Colon (tissue), 2 donors: ENCODE results near the gene HOXB3.

Experiments
- FAIRE-seq: peaks from 2 replicates; lab custom pipeline; 2012; peaks lifted over from hg19 to GRCh38; lab: Jason Lieb, UNC
- donor health status: control.
- donor health status: control.

The HOXB3 gene

DNA sequence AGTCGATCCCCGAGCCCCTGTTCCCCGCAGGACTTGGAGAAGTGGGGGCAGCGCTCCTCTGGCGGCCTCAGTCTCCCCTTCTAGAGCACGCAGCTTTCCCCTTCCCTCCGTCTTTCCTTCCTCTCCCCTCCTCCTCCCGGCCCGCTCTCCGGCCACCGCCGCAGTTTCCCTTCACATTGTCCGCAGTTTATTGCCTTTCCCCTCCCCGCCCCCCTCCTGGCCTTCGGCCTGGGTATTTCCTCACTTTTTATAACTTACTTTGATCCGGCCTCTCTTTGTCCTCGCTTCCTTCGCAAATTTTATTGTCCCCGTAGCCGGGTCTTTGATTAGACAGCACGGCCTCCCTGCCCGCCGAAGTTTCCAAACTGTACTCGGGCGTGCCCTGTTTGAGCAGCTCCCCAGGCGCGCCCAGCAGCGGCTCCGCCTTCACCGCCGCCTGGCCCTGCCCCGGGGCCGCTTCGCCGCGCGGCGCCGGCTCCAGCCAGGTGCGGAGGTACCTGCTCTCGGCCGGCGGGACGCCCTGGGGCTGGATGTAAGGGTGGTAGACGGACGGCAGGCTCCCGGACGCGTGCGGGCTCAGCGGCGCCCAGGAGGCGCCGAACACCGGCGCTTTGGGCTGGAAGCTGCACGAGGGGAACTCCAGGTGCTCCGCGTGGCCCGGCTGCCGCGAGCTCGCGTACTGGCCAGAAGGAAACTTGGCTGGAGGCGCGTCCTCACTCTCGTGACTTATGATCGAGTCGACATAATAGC is 35.6 kb upstream of the HOXB3 start:
- FAIRE-seq: no peak

- FAIRE-seq: no peak
Measured at GRCh38 chr17:48624544-48625494, 34.8 kb upstream of the HOXB3 start.

DNA sequence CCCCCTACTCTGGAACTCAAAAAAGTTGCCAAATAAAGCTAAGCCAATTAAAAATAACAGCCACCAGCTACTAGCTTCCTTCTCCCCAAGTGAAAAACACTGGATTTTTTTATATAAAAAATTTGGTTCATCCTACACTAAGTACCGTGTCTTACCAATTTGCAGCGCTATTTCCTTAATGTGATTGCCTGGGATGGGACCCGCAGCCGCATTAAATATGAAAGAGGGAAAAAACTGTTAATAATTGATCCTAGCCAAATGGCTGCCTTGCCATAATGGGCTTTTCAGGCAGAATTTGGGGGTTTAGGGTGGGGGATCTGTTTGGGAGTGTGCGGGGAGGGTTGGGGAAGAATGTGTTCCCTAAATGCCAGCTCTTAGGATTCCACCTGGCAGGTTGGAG is 34.1 kb upstream of the HOXB3 start:
- FAIRE-seq: no peak

- FAIRE-seq: no peak
Measured at GRCh38 chr17:48623583-48623982, 33.5 kb upstream of the HOXB3 start.

- FAIRE-seq: no peak
Measured at GRCh38 chr17:48622857-48623256, 32.8 kb upstream of the HOXB3 start.

GRCh38 chr17:48621410-48622392 is 31.7 kb upstream of the HOXB3 start:
- no peak for FAIRE-seq

DNA sequence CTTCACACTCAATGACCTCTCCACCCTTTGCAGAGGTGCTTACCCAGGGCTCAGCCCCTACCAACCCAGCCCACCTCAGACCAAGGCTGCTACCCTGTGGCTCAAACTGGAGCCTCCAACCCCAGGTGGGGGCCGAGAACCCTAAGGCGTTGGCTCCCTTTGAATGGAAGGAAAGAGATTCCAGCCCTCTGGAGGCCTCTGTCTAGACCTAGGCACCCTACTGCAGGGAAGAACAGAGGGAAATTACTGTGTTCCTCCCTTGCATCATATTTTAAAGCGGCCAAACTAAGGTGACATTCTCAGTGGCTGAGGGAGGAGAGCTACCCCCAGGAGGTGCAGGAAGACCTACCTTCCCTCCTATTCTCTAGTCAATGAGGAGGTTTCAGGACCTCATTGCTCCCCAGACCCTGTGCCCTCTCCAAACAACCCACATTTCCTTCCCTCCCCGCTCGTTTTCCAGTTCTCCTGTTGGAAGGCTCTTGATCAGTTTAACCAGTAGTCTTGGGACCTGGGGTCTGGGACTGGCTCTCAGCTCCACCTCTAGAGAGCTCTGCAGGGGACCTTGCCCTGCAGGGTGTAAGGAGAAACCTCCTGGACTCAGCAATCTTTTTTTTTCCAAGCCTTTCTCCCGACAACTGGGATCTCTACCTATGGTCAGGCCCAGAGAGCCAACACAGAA is 30.6 kb upstream of the HOXB3 start:
- FAIRE-seq: no peak

GRCh38 chr17:48619826-48620449 is 29.9 kb upstream of the HOXB3 start:
- no peak for FAIRE-seq

- peak; percentile 24 for FAIRE-seq
Measured at GRCh38 chr17:48618256-48618896, 28.3 kb upstream of the HOXB3 start.

- FAIRE-seq: no peak
Measured at GRCh38 chr17:48617471-48618255, 27.6 kb upstream of the HOXB3 start.

DNA sequence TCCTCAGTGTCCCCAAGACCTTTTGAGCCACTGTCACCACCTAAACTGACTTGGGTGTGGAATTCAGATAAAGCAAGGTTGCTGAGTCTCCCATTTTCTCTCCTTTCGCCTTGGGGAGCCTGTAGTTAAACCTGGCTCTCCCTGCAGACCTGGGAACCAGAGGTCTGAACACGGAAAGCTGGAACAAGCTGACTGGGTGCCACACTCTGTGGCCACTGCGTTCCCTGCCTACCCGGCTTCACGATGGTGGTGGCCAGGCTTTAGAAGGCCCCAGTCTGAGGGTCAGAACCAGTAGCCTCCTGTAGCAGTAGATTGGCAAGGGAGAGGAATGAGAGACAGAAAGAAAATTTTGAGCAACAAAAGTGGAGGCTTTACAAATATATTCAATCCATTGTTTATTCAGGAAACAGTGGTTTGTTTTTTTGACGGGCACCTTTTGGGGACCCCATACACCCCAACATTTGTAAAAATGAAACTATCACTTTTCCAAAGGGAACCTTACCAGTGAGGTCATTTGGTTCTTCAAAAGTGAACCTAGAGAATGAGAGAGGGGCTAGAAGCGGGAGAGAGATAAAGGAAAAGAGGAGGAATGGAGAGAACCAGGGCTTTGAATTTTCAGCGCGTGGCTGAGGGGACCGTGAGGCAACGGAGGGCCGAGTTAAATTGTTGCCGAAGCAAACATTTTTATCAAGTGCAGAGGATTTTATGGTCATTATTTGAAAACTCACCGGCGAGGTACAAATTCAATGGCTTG is 26.9 kb upstream of the HOXB3 start:
- no peak for FAIRE-seq

- FAIRE-seq: no peak
Measured at GRCh38 chr17:48615963-48616716, 26.1 kb upstream of the HOXB3 start.

DNA sequence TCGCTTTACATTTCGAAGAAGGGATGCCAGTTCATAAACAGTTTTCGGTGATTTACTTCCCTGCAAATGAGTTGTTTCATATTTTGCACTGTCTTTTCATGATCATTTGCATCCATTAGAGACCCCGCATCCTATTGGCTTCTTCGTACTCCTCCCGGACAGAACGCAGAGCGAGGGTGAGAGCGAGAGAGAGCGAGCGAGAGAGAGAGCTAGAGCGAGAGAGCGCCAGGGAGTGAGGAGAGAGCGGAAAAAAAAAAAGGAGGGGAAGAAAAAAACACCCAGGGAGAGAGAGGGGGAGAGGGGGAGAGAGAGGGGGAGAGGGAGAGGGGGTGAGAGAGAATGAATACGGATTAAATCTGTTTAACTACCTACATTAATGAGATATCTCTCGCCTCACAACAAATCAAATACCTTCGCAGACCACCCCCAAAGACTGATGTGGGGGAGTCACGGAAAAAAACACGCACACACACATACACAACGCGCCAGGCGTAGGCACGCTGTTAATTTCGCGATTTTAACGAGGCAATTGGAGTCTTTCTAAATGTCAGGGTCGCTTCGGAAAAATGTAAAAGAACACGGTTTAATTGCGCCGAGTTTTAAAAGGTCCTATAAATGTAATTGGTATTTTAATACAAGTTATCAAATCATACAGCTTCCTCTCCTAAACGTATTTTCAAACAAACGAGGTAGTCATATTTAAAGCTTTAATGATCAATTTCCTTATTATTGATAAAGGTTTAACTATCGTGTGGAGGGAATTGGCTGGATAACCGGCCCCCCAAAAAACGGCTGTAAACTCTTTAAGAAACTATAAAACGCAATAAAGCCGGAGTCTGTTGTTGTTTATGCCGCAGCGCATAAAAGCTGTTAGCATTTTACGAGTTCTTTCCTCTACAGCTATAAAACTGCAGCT is 25.3 kb upstream of the HOXB3 start, which contains the start of gene HOXB8:
HOXB8 (minus strand) TSS at position 246 of the 916 bp plus-strand sequence. CDS start 588 bp downstream, outside the sequence.
- no peak for FAIRE-seq

GRCh38 chr17:48613862-48614694 is 24.0 kb upstream of the HOXB3 start:
- FAIRE-seq: no peak

GRCh38 chr17:48612854-48613691 is 23.0 kb upstream of the HOXB3 start:
- no peak for FAIRE-seq
